Smooth muscle cell of the brain vasculature (primary cell): ENCODE data around the gene ZIC5.

Experiments used
- DNase-seq: peaks from one replicate; pipeline ENCODE4 v3.0.0-alpha.2; 2012; ENCODE audit warnings: low read depth, low spot score

Gene ZIC5

GRCh38 chr13:99976575-99976974 lies 5.0 kb upstream of the ZIC5 start:
- DNase-seq = no peak

DNA sequence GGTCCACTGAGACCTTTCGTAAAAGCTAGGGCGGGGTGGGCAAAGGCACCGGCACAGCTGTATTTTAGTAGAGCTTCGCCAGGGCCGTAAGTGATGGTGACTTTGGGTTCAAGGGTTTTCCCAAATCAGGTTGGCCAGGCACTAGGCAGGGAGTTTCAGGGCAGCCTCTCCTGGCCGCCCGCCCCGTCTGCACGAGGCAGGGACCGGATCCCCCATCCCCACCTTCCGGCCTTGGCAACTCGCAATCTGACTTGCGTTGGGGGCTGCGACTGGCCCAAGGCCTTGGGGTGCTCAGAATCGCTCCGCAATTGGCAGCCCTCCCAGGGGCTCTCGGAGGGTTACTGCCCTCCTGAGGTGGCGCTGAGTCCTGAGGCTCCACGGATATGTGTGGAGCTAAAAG lies 4.1 kb upstream of the ZIC5 start:
- DNase-seq = no peak

GRCh38 chr13:99974939-99975561 lies 3.5 kb upstream of the ZIC5 start:
- DNase-seq = no peak

DNA sequence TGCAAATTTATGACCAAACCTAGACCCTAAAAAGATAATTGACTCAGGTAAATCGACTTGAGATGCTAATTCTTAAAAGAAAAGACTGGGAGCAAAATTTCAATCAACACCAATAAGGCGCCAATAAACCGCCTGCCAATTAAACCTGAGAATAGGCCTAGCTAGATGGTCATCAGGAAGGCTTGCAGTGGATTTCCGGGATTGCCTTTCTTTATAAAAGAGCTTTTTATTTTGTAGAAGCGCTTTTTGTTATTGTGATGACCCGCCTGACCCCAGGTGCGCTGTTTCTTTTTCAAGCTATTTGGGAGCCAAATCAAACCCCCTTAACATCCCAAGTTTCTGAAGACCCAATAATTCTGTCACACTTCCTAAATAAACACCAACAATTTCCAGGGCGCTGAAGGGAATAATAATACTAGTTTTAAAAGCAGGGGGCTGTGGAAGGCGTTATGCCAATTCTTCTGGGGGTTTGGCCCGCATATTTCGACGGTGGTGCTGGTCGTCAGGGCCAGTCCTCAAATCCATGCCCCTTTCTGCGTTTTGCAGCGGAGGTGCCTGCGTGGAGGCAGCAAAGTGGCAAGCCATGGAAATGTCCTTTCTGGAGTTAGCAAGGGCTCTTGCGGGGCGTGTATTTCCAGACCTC lies 2.9 kb upstream of the ZIC5 start:
- no peak for DNase-seq

- no peak for DNase-seq
These were observed 2.2 kb upstream of the ZIC5 start for GRCh38 chr13:99973808-99974185.

GRCh38 chr13:99973163-99973807 lies 1.7 kb upstream of the ZIC5 start:
- DNase-seq = no peak

- DNase-seq = no peak
These were observed 694 bp upstream of the ZIC5 start for GRCh38 chr13:99972190-99972731.

GRCh38 chr13:99970651-99971575 lies 654 bp downstream of the ZIC5 start:
- no peak for DNase-seq

- no peak for DNase-seq
These were observed 1.5 kb downstream of the ZIC5 start for GRCh38 chr13:99969919-99970650.

GRCh38 chr13:99969453-99969918 lies 2.1 kb downstream of the ZIC5 start:
- DNase-seq = no peak

- no peak for DNase-seq
These were observed 2.8 kb downstream of the ZIC5 start for GRCh38 chr13:99968521-99969452.

GRCh38 chr13:99967869-99968520 lies 3.6 kb downstream of the ZIC5 start:
- no peak for DNase-seq

GRCh38 chr13:99967498-99967868 lies 4.1 kb downstream of the ZIC5 start:
- no peak for DNase-seq

- no peak for DNase-seq
These were observed 5.3 kb downstream of the ZIC5 start for GRCh38 chr13:99966064-99966805.

GRCh38 chr13:99965329-99966000 lies 6.1 kb downstream of the ZIC5 start:
- no peak for DNase-seq

DNA sequence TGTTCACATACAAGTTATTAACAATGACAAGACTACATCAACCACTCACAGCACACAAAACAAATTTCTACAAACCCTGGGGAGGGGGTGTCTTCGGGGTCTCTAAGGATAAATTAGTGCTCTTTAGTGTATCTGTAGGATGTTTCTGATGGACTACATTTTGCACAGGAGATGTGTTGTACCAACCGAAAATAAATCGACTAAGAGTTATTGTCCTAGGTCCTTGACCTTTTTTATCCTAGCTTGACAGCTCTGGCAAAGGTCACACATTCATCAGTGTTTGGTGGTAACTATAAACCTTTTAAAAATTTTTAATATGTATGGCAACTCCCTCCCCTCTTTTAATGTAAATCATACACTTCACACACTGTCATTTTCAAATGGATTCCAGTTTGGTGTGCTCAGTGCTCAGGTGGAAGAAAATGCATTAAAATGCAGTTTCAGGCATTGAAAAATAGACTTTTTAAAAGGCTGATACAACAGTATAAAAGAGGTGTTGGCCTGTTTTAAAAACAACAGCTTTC lies 7.7 kb downstream of the ZIC5 start:
- DNase-seq = no peak

DNA sequence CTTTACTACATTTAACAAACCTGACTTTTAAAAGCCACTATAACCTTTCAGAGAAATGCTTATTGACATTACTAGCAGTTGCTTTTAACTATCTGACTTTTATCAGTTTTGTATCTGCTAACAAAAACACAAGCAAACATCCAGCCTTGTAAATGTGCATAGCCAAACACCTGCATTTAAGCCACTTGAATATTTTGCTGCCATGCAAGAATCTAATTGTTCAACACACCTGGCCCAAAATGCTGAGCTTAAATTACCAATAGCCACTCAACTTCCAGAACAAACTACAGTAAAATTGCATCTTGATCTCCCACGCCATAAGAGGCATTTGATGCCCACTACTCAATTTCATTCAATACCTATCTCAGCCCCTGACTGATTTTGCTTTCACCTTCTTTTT lies 9.3 kb downstream of the ZIC5 start:
- DNase-seq = no peak

DNA sequence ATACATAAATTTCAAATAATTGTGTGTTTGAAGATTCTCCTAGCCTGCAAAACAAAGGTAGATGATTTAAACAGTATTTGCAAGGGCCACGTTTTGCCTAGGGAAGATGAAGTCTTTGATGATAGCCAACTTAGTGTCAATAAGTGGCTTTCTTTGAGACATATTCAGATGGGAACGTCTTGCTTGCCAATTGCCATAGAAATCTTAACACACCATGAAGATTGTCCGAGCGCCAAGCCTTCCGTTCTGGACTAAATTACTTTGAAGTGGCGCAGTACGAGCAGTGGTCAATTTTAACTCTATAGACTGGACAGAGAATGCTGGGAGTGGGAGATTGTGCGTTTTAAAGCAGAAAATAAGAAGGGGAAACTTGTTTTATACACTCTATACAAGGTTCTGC lies 9.9 kb downstream of the ZIC5 start:
- no peak for DNase-seq
